PFSK-1 (cell line): ENCODE results near the gene TTC39C.

Source experiments
- FOXP2 ChIP-seq: optimal IDR thresholded peaks from 2 replicates; pipeline ENCODE3; 2011; ENCODE audit warnings: borderline replicate concordance, control low read depth, inconsistent platforms; ENCODE audit not compliant: insufficient read depth; ENCODE audit errors: extremely low read length, extremely low read depth
- POLR2AphosphoS5 ChIP-seq: IDR thresholded peaks from 2 replicates; pipeline ENCODE4 v1.6.1; 2012; ENCODE audit warnings: low read depth, mild to moderate bottlenecking, control low read depth, low read length, moderate library complexity
- TAF1 ChIP-seq: IDR thresholded peaks from 2 replicates; pipeline ENCODE4 v1.6.1; 2012; ENCODE audit warnings: low read length, control low read depth, borderline replicate concordance; ENCODE audit not compliant: insufficient read depth
- TF ChIP-seq, protein P1 (sequence below), 2 experiments: IDR thresholded peaks; 2 replicates each; pipeline versions ENCODE4 v1.6.1 to v1.8.0; 2011 to 2012; ENCODE audit warnings: low read depth in 2 of 2, low read length in 2 of 2, control low read depth in 1 of 2, inconsistent platforms in 1 of 2, mild to moderate bottlenecking in 1 of 2, moderate library complexity in 1 of 2; ENCODE audit not compliant: insufficient read depth in 1 of 2

DNA sequence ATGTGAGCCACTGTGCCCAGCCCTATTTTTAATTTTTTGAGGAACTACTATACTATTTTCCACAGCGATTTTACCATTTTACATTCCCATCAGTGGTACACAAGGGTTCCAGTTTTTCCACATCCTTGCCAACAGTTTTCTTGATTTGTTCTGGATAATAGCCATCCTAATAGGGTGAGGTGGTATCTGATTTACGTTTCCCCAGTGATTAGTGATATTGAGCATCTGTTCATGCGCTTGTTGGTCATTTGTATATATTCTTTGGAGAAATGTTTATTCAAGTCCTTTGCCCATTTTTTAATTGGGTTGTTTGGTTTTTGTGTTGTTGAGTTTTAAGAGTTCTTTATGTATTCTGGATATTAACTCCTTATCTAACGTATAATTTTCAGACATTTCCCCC lies 20.8 kb downstream of the TTC39C start:
- TF ChIP-seq TAF1: no peak
- TF ChIP-seq, protein P1, sequence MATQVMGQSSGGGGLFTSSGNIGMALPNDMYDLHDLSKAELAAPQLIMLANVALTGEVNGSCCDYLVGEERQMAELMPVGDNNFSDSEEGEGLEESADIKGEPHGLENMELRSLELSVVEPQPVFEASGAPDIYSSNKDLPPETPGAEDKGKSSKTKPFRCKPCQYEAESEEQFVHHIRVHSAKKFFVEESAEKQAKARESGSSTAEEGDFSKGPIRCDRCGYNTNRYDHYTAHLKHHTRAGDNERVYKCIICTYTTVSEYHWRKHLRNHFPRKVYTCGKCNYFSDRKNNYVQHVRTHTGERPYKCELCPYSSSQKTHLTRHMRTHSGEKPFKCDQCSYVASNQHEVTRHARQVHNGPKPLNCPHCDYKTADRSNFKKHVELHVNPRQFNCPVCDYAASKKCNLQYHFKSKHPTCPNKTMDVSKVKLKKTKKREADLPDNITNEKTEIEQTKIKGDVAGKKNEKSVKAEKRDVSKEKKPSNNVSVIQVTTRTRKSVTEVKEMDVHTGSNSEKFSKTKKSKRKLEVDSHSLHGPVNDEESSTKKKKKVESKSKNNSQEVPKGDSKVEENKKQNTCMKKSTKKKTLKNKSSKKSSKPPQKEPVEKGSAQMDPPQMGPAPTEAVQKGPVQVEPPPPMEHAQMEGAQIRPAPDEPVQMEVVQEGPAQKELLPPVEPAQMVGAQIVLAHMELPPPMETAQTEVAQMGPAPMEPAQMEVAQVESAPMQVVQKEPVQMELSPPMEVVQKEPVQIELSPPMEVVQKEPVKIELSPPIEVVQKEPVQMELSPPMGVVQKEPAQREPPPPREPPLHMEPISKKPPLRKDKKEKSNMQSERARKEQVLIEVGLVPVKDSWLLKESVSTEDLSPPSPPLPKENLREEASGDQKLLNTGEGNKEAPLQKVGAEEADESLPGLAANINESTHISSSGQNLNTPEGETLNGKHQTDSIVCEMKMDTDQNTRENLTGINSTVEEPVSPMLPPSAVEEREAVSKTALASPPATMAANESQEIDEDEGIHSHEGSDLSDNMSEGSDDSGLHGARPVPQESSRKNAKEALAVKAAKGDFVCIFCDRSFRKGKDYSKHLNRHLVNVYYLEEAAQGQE (IDR thresholded peaks at IDR 0.05; ENCODE audit: insufficient read depth in 1 of 2, low read depth in 2 of 2, low read length in 2 of 2): no peak
- no peak for TF ChIP-seq POLR2AphosphoS5
- no peak for TF ChIP-seq FOXP2
